Muscle of leg (tissue), 11 donors: ENCODE measurements around the gene CYTH2. TPM values are rescaled to one million over a fixed set of nuclear protein-coding genes. Genes with fewer than 3 reads are reported as not detected.

Experiments used
- DNase-seq: peaks from one replicate; pipeline ENCODE4 v3.0.0; 2013
- H3K27ac ChIP-seq: one replicate; pipeline ENCODE4 v1.5.1; 2013; ENCODE audit warnings: mild to moderate bottlenecking, low read length, control low read depth
- H3K27me3 ChIP-seq: one replicate; pipeline ENCODE4 v1.6.1; 2013; ENCODE audit warnings: low read length; ENCODE audit not compliant: control insufficient read depth, insufficient read depth
- H3K36me3 ChIP-seq: one replicate; pipeline ENCODE4 v1.6.1; 2013; ENCODE audit warnings: low read length; ENCODE audit not compliant: control insufficient read depth, insufficient read depth
- H3K4me1 ChIP-seq: one replicate; pipeline ENCODE4 v1.6.1; 2013; ENCODE audit warnings: low read length; ENCODE audit not compliant: control insufficient read depth, insufficient read depth
- H3K4me3 ChIP-seq: one replicate; pipeline ENCODE4 v1.5.1; 2013; ENCODE audit warnings: low read length, control low read depth
- H3K9me3 ChIP-seq: replicated peaks from 2 replicates; pipeline ENCODE4 v1.6.1; 2013; ENCODE audit warnings: low read depth, low read length; ENCODE audit not compliant: control insufficient read depth
- WGBS: methylation state at CpG from one replicate; pipeline ENCODE4 v1.1.5; 2013; ENCODE audit warnings: missing lambda C conversion rate; ENCODE audit not compliant: insufficient coverage; 5-methylcytosine and 5-hydroxymethylcytosine counted together
- polyA plus RNA-seq, 8 donors: library from polyadenylated mRNA; unstranded; fragments of 120-200 nt; gene quantifications; one replicate each; pipeline versions ENCODE4 v1.2.1 to v1.2.3, GENCODE V29; 2013; ENCODE audit warnings: inconsistent platforms in 1 of 8, low replicate concordance in 1 of 8; ENCODE audit not compliant: insufficient read length in 8 of 8, insufficient read depth in 1 of 8
- total RNA-seq: library from RNA; stranded (reverse); fragments of 120-200 nt; gene quantifications from one replicate; pipeline ENCODE4 v1.2.4, GENCODE V29; 2013

The CYTH2 gene
- total and polyA plus RNA-seq, 9 donors, result 24.2 to 54.5 (median 44.8) TPM

- DNase-seq, result peak; percentile 95
- Histone ChIP-seq H3K36me3 (no peaks in the 10 kb centered on the region), H3K4me1 (peaks cover 24% of the 10 kb centered on the region), H3K9me3 (no peaks in the 10 kb centered on the region), H3K27me3 (peaks cover 64% of the 10 kb centered on the region), H3K4me3 (peak overlapping the region; percentile 46), H3K27ac (peak overlapping the region; percentile 62)
- WGBS, result 2% methylated on average over 42 of the region's 47 CpGs
These were observed 24.0 kb downstream of the CYTH2 start for GRCh38 chr19:48492925-48493717.

DNA sequence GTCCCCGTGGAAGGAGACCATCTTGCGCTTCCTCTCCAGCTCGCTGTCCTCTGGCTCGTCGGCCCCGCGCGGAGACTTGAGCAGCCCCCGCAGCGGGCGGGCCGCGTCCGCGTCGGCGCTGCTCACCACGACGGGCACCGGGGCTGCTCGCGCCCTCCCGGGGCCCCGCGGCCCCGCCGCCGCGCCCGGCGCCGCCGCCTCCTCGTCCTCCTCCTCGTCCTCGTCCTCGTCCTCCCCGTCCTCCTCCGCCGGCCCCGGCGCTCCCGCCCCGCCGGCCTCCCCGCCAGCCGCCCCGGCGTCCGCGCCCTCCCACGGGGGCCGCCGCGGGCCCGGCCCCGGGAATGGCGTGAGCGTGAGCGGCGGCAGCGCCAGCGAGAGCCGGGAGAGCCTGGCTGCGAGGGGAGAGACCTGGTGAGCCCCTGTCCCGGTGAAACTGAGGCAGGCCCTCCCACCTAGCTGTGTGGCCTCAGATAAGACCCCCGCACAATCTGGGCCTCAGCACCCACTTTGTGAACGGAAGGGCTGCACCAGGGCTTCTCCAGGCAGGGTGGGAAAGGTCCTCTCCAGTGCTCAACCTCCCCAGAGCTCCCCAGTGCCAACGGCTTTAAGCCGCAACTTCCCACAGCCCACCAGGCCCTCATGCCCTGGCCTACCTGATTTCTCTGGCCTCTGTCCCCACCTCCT lies 24.7 kb downstream of the CYTH2 start:
- 3% methylated on average over 70 of the region's 70 CpGs for WGBS
- peak overlapping the region; percentile 46 for H3K4me3 ChIP-seq
- DNase-seq, result no peak
- no peaks in the 10 kb centered on the region for H3K9me3 ChIP-seq
- H3K27ac ChIP-seq, result no peak overlapping the region
- H3K27me3 ChIP-seq, result peaks cover 68% of the 10 kb centered on the region
- H3K4me1 ChIP-seq, result peaks cover 24% of the 10 kb centered on the region
- H3K36me3 ChIP-seq, result no peaks in the 10 kb centered on the region

DNA sequence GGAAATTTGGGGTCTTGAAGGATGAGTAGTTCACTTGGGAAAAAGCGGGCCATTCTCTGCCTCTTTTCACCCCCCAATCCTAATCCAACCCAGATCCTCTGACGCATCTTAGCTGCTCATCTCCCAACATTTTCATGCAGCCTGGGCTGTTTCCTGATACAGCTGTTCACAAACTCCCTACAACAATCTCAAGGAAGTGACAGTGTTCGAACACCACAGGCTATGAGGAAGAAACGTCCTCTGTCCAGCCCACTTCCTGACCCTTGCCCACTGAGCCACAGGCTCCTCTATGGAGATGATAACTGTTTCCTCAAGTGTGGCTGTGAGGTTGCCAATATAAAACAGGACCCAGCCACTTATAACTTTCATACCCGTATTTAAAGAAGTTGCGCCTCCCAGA lies 26.2 kb downstream of the CYTH2 start:
- Histone ChIP-seq H3K4me3 (no peak overlapping the region), H3K9me3 (no peaks in the 10 kb centered on the region), H3K36me3 (no peaks in the 10 kb centered on the region), H3K27me3 (peaks cover 66% of the 10 kb centered on the region), H3K4me1 (peaks cover 24% of the 10 kb centered on the region), H3K27ac (no peak overlapping the region)
- 58% methylated on average over 5 of the region's 6 CpGs for WGBS
- DNase-seq, result peak; percentile 59

DNA sequence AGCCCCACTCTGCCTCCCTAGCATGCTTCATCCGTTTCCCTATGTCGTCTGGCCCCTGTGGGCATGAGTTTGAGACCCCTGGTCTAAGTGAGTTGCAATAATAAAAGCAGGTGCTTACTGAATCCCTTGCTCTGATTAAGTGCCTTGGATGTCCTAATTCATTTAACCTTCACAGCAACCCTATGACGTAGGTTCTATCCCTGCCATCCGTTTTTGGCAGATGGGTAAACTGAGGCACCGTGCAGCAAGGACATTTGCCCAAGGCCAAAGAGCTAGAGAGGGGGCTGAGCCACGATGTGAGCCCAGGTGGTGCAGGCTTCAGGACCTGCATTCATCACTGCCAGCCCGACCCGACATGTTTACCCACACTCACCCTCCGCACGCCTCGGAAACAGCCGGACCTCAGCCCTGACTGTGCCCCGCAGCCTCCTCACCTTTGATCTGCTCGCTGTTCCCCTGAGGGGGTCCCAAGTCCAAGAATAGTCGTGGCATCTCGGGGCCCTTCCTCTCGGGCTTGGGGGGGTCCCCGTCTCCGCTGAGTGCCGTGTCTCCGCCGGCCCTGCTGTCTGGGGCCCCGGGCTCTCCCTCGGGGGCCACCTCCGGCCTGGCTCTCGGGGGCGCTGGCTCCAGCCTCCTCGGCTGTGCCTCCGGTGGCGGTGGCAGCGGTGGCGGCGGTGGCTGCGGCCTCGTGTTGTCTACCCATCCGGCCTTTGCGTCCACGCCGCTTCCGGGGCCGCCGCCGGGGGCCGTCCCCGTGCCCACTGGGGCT lies 28.0 kb downstream of the CYTH2 start:
- H3K9me3 ChIP-seq, result no peaks in the 10 kb centered on the region
- no peaks in the 10 kb centered on the region for H3K36me3 ChIP-seq
- peaks cover 14% of the 10 kb centered on the region for H3K4me1 ChIP-seq
- H3K4me3 ChIP-seq, result no peak overlapping the region
- H3K27me3 ChIP-seq, result peaks cover 64% of the 10 kb centered on the region
- 67% methylated on average over 39 of the region's 45 CpGs for WGBS
- H3K27ac ChIP-seq, result no peak overlapping the region
- DNase-seq, result no peak

GRCh38 chr19:48497728-48498594 lies 28.8 kb downstream of the CYTH2 start:
- peaks cover 64% of the 10 kb centered on the region for H3K27me3 ChIP-seq
- H3K9me3 ChIP-seq, result no peaks in the 10 kb centered on the region
- peaks cover 8% of the 10 kb centered on the region for H3K4me1 ChIP-seq
- 69% methylated on average over 37 of the region's 46 CpGs for WGBS
- DNase-seq, result no peak
- H3K36me3 ChIP-seq, result no peaks in the 10 kb centered on the region
- H3K27ac ChIP-seq, result no peak overlapping the region
- no peak overlapping the region for H3K4me3 ChIP-seq

- H3K36me3 ChIP-seq, result no peaks in the 10 kb centered on the region
- peaks cover 59% of the 10 kb centered on the region for H3K27me3 ChIP-seq
- no peak overlapping the region for H3K27ac ChIP-seq
- H3K9me3 ChIP-seq, result no peaks in the 10 kb centered on the region
- WGBS, result 33% methylated on average over 18 of the region's 59 CpGs
- DNase-seq, result no peak
- H3K4me3 ChIP-seq, result no peak overlapping the region
- peaks cover 5% of the 10 kb centered on the region for H3K4me1 ChIP-seq
These were observed 29.6 kb downstream of the CYTH2 start for GRCh38 chr19:48498595-48499311.

DNA sequence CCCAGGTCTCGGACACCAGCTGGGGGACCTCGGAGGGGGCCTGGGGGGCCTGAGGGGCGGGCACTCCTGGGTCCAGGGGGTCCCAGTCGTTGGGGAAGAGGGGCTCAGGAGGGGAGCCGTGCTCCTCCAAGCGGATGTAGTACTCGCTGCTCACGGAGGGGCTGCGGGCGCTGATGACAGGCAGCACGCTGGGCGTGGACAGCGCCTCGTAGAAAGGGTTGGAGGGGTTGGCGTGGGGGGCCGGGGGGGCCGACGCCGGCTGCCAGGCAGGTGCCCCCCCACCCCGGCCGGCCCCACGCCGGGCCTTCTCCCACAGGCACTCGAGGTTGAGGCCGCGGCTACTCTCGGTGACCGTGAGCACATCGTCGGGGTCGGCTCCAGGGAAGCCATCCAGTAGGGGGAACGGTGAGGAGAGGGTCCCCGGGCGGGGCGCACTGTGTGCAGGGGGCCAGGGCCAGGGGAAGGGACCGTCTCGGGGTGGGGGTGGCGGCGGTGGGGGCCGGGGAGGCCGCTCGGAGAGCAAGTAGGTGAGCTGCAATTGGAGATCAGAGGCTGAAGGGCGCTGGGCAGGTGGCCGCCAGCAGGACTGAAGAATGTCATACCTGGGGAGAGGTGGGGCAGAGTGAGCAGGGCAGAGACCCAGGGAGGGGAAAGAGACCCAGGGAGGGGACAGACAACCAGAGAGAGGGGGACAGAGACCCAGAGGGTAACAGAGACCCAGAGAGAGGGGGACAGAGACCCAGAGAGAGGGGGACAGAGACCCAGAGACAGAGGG lies 30.3 kb downstream of the CYTH2 start:
- WGBS, result 55% methylated on average over 40 of the region's 44 CpGs
- H3K27me3 ChIP-seq, result peaks cover 53% of the 10 kb centered on the region
- H3K9me3 ChIP-seq, result no peaks in the 10 kb centered on the region

GRCh38 chr19:48500830-48501493 lies 31.8 kb downstream of the CYTH2 start:
- no peaks in the 10 kb centered on the region for H3K9me3 ChIP-seq
- H3K4me1 ChIP-seq, result no peaks in the 10 kb centered on the region
- no peak for DNase-seq
- H3K27ac ChIP-seq, result no peak overlapping the region
- H3K27me3 ChIP-seq, result peaks cover 44% of the 10 kb centered on the region
- no peak overlapping the region for H3K4me3 ChIP-seq
- WGBS, result 47% methylated on average over 32 of the region's 32 CpGs
- H3K36me3 ChIP-seq, result no peaks in the 10 kb centered on the region

More for the DNA sequence above, 30.3 kb downstream of the CYTH2 start:
- no peak overlapping the region for H3K27ac ChIP-seq
- DNase-seq, result no peak
- H3K36me3 ChIP-seq, result no peaks in the 10 kb centered on the region
- H3K4me1 ChIP-seq, result no peaks in the 10 kb centered on the region
- H3K4me3 ChIP-seq, result no peak overlapping the region
